ENCODE data around the gene NTM. TPM values are rescaled to one million over a fixed set of nuclear protein-coding genes. Genes with fewer than 3 reads are reported as not detected.

Gene NTM
- total and polyA plus RNA-seq, 2 donors (not counting 3 experiments of a cell fraction or from before 2014, with no cell fraction given), result 1.00 to 1.1 TPM

DNA sequence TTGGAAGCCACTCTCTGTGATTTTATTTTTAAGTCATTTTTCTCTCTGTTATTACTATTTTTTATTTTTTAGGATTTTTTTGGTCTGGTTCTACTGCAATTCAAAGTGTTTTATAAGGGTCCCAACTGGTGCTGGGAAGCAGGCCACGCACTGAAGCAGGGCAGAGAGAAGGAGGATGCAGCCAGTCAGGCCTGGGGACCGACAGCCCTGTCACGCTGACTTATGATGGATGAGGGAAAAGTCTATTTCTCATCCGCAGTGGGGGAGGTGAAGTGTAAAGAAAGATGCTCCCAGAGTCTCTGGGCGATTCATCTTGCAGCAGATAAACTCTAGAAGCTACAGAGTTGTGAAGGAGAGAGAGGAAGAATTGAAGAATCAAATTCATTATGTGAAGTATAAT, 191.6 kb downstream of the NTM start:
- Histone ChIP-seq H2AFZ (ENCODE audit: low read depth, low read length) (no peak overlapping the region), H3K4me1 (ENCODE audit: control insufficient read depth, extremely low read depth, insufficient read depth, low read length) (no peaks in the 10 kb centered on the region), H3K9ac (replicated peaks; ENCODE audit: extremely low read depth, insufficient read depth, low read length) (no peak overlapping the region), H3K4me2 (ENCODE audit: insufficient read depth, low read length) (no peak overlapping the region), H3K27ac (ENCODE audit: insufficient read depth, low read depth, low read length) (no peak overlapping the region), H3K79me2 (ENCODE audit: control insufficient read depth, insufficient read depth, low read length) (no peaks in the 10 kb centered on the region), H4K20me1 (replicated peaks; ENCODE audit: control insufficient read depth, extremely low read depth, insufficient read depth, low read length) (no peaks in the 10 kb centered on the region), H3K4me3 (replicated peaks in 1 of 3; ENCODE audit: insufficient read depth in 1 of 3, low read depth in 1 of 3, low read length in 3 of 3) (no peak overlapping the region), H3K9me3 (replicated peaks; ENCODE audit: control insufficient read depth, insufficient read depth, low read length) (no peaks in the 10 kb centered on the region), H3K27me3 (ENCODE audit: control insufficient read depth in 2 of 2, insufficient read depth in 2 of 2, low read length in 2 of 2) (no peaks in the 10 kb centered on the region), H3K9me1 (replicated peaks; ENCODE audit: control insufficient read depth, extremely low read depth, insufficient read depth, low read length) (no peaks in the 10 kb centered on the region), H3K36me3 (ENCODE audit: control insufficient read depth in 2 of 2, extremely low read depth in 1 of 2, insufficient read depth in 2 of 2, low read length in 2 of 2) (no peaks in the 10 kb centered on the region)
- dilution Hi-C loops (cut with MboI; ENCODE audit: extremely low pct_ligation_motif_present, low sequenced_read_pairs), result no loop called here
- BruUV-seq (replicated peaks), result no TSS peak
- CTCF ChIA-PET, result no interaction called here
- FAIRE-seq (no peak), DNase-seq (ENCODE audit: low read depth, low spot score) (no peak)
- intact Hi-C loops (cut with micrococcal nuclease), result no loop called here
- POLR2A ChIA-PET, result no interaction called here
- TF ChIP-seq POLR2A (IDR thresholded peaks at IDR 0.05; ENCODE audit: low read depth, low read length), result no peak
- TF ChIP-seq JUN (IDR thresholded peaks at IDR 0.05; ENCODE audit: borderline replicate concordance, insufficient read depth, insufficient read length, low read depth), result no peak
- TF ChIP-seq MAX (IDR thresholded peaks at IDR 0.05; ENCODE audit: insufficient read depth, insufficient read length), result no peak

DNA sequence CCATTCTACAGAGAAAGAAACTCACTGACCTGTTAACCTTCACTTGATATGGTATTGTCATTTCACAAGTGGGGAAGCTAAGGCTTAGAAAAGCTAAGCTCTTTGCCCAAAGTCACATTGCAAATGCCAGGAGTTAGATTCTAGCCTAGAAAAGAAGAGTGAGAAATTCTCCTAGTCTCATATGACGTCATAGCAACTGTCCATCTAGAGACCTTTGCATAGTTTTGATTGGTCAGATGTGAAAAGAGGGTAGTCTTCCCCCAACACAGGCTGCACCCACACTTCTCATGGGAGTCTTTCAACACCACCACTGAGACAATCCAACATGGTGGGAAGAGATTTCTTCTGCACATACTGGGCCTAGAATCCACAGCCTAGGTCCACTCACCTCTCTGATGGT, 197.9 kb downstream of the NTM start:
- intact Hi-C loops (cut with micrococcal nuclease), result no loop called here
- dilution Hi-C loops (cut with MboI; ENCODE audit: extremely low pct_ligation_motif_present, low sequenced_read_pairs), result no loop called here
- ChIA-PET POLR2A (no interaction called here), CTCF (no interaction called here)
- Histone ChIP-seq H3K79me2 (ENCODE audit: control insufficient read depth, insufficient read depth, low read length) (no peaks in the 10 kb centered on the region), H3K9ac (replicated peaks; ENCODE audit: extremely low read depth, insufficient read depth, low read length) (no peak overlapping the region), H4K20me1 (replicated peaks; ENCODE audit: control insufficient read depth, extremely low read depth, insufficient read depth, low read length) (no peaks in the 10 kb centered on the region), H3K4me2 (ENCODE audit: insufficient read depth, low read length) (no peak overlapping the region), H3K9me1 (replicated peaks; ENCODE audit: control insufficient read depth, extremely low read depth, insufficient read depth, low read length) (no peaks in the 10 kb centered on the region), H3K36me3 (ENCODE audit: control insufficient read depth in 2 of 2, extremely low read depth in 1 of 2, insufficient read depth in 2 of 2, low read length in 2 of 2) (no peaks in the 10 kb centered on the region), H3K4me3 (replicated peaks in 1 of 3; ENCODE audit: insufficient read depth in 1 of 3, low read depth in 1 of 3, low read length in 3 of 3) (no peak overlapping the region), H2AFZ (ENCODE audit: low read depth, low read length) (no peak overlapping the region), H3K27ac (ENCODE audit: insufficient read depth, low read depth, low read length) (no peak overlapping the region), H3K27me3 (ENCODE audit: control insufficient read depth in 2 of 2, insufficient read depth in 2 of 2, low read length in 2 of 2) (no peaks in the 10 kb centered on the region), H3K4me1 (ENCODE audit: control insufficient read depth, extremely low read depth, insufficient read depth, low read length) (no peaks in the 10 kb centered on the region), H3K9me3 (replicated peaks; ENCODE audit: control insufficient read depth, insufficient read depth, low read length) (no peaks in the 10 kb centered on the region)
- FAIRE-seq, result no peak
- DNase-seq (ENCODE audit: low read depth, low spot score), result no peak
- TF ChIP-seq EZH2 (IDR thresholded peaks at IDR 0.05; ENCODE audit: borderline replicate concordance, low read depth, low read length, severe bottlenecking) (no peak), MYC (IDR thresholded peaks at IDR 0.05; ENCODE audit: low read depth, low read length) (no peak), POLR2AphosphoS5 (IDR thresholded peaks at IDR 0.05; ENCODE audit: insufficient read depth, low read depth, low read length) (no peak), JUN (IDR thresholded peaks at IDR 0.05; ENCODE audit: borderline replicate concordance, insufficient read depth, insufficient read length, low read depth) (no peak), CTCF (IDR thresholded peaks at IDR 0.05; ENCODE audit: extremely low read depth in 1 of 2, insufficient read depth in 1 of 2, low read depth in 1 of 2, low read length in 2 of 2) (no peak), POLR2A (IDR thresholded peaks at IDR 0.05; ENCODE audit: low read depth, low read length) (no peak), MAX (IDR thresholded peaks at IDR 0.05; ENCODE audit: insufficient read depth, insufficient read length) (no peak), GATA2 (IDR thresholded peaks at IDR 0.05; ENCODE audit: insufficient read depth, insufficient read length, low read depth, low read length) (no peak)
- BruUV-seq (replicated peaks), result no TSS peak

Measured in endothelial cell of umbilical vein (primary cell).